DND-41 (cell line): ENCODE data around the gene NECTIN1.

ENCODE experiments used
- ATAC-seq: fragments of 200-7000 bp; cut with Tn5 transposase; 3 replicates; pipeline ENCODE4 v1.9.1; 2021; ENCODE audit warnings: low read depth; ENCODE audit not compliant: insufficient read depth
- DNase-seq: peaks from one replicate; pipeline ENCODE4 v3.0.0-alpha.2; 2020
- H2AFZ ChIP-seq: 2 replicates; pipeline ENCODE4 v1.6.0; 2012; ENCODE audit warnings: low read depth, low read length
- H3K27ac ChIP-seq: 2 replicates; pipeline ENCODE4 v1.5.1; 2012; ENCODE audit warnings: low read length, inconsistent platforms
- H3K27me3 ChIP-seq: fragments of 200-600 bp; sonication (generic); 2 replicates; pipeline ENCODE4 v1.6.0; 2012; ENCODE audit warnings: low read length, mild to moderate bottlenecking, inconsistent platforms; ENCODE audit not compliant: insufficient read depth, poor library complexity
- H3K36me3 ChIP-seq: 2 replicates; pipeline ENCODE4 v1.5.1; 2012; ENCODE audit warnings: low read length, inconsistent platforms; ENCODE audit not compliant: insufficient read depth
- H3K4me1 ChIP-seq: 2 replicates; pipeline ENCODE4 v1.5.1; 2012; ENCODE audit warnings: mild to moderate bottlenecking, low read length; ENCODE audit not compliant: insufficient read depth
- H3K4me2 ChIP-seq: 2 replicates; pipeline ENCODE4 v1.6.0; 2012; ENCODE audit warnings: mild to moderate bottlenecking, moderate library complexity, low read length, inconsistent platforms; ENCODE audit not compliant: insufficient read depth
- H3K4me3 ChIP-seq, 2 experiments: fragments of 200-600 bp in 1 of 2; shearing (Covaris generic) in 1 of 2; 2 replicates each; pipeline ENCODE4 v1.5.1; 2012 to 2016; ENCODE audit warnings: inconsistent platforms in 2 of 2, low read length in 2 of 2, mild to moderate bottlenecking in 2 of 2, low read depth in 1 of 2, moderate library complexity in 1 of 2
- H3K79me2 ChIP-seq: 2 replicates; pipeline ENCODE4 v1.6.0; 2012; ENCODE audit warnings: low read length, inconsistent platforms; ENCODE audit not compliant: insufficient read depth
- H3K9ac ChIP-seq: 2 replicates; pipeline ENCODE4 v1.6.0; 2012; ENCODE audit warnings: low read depth, mild to moderate bottlenecking, inconsistent platforms, low read length, moderate library complexity
- H3K9me3 ChIP-seq: 2 replicates; pipeline ENCODE4 v1.5.1; 2012; ENCODE audit warnings: low read length, moderate library complexity, mild to moderate bottlenecking, inconsistent platforms; ENCODE audit not compliant: insufficient read depth, severe bottlenecking
- H4K20me1 ChIP-seq: 2 replicates; pipeline ENCODE4 v1.6.0; 2012; ENCODE audit warnings: low read length; ENCODE audit not compliant: insufficient read depth
- EZH2 ChIP-seq: IDR thresholded peaks from 3 replicates; pipeline ENCODE4 v1.6.1; 2012; ENCODE audit warnings: borderline replicate concordance, low read depth, mild to moderate bottlenecking, moderate library complexity, low read length, inconsistent platforms; ENCODE audit not compliant: severe bottlenecking
- TF ChIP-seq, protein P1 (sequence below): IDR thresholded peaks from 2 replicates; pipeline ENCODE4 v1.5.1; 2012; ENCODE audit warnings: borderline replicate concordance, low read length, moderate library complexity, mild to moderate bottlenecking; ENCODE audit not compliant: poor library complexity, severe bottlenecking; ENCODE audit errors: extremely low read depth

The NECTIN1 gene

GRCh38 chr11:119772641-119773415 is 43.8 kb upstream of the NECTIN1 start:
- H4K20me1 ChIP-seq = peaks cover 3% of the 10 kb centered on the region
- H2AFZ ChIP-seq = no peak overlapping the region

DNA sequence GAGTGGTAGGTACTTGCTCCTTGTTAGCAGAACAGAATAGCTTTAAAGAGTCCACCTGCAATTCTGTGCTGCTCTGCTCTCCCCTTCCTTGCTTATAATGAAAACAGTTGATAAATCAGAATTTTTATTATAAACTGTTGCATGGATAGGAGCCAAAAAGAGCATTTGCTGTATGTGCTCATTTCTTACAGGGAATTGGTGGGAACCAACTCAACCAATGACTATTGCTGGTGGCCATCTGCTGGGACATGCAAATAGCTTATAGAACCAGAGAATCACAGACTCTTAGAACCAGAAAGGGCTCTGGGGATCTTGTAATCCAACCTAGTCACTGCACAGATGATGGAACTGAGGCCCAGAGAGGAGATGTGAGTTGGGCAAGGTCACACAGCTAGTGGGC is 43.1 kb upstream of the NECTIN1 start:
- ATAC-seq (no peak), DNase-seq (no peak)
- TF ChIP-seq, protein P1, sequence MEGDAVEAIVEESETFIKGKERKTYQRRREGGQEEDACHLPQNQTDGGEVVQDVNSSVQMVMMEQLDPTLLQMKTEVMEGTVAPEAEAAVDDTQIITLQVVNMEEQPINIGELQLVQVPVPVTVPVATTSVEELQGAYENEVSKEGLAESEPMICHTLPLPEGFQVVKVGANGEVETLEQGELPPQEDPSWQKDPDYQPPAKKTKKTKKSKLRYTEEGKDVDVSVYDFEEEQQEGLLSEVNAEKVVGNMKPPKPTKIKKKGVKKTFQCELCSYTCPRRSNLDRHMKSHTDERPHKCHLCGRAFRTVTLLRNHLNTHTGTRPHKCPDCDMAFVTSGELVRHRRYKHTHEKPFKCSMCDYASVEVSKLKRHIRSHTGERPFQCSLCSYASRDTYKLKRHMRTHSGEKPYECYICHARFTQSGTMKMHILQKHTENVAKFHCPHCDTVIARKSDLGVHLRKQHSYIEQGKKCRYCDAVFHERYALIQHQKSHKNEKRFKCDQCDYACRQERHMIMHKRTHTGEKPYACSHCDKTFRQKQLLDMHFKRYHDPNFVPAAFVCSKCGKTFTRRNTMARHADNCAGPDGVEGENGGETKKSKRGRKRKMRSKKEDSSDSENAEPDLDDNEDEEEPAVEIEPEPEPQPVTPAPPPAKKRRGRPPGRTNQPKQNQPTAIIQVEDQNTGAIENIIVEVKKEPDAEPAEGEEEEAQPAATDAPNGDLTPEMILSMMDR = no peak
- no peak for TF ChIP-seq EZH2
- no peak overlapping the region for H3K27ac ChIP-seq
- peaks cover 3% of the 10 kb centered on the region for H3K27me3 ChIP-seq
- H3K4me3 ChIP-seq = no peak overlapping the region
- H4K20me1 ChIP-seq = peaks cover 3% of the 10 kb centered on the region; the same call in 1 of the 2 replicates
- no peak overlapping the region for H2AFZ ChIP-seq
- no peaks in the 10 kb centered on the region for H3K9me3 ChIP-seq
- no peaks in the 10 kb centered on the region for H3K4me1 ChIP-seq
- H3K9ac ChIP-seq = no peak overlapping the region
- H3K4me2 ChIP-seq = no peak overlapping the region
- H3K79me2 ChIP-seq = no peaks in the 10 kb centered on the region
- H3K36me3 ChIP-seq = no peaks in the 10 kb centered on the region

More at GRCh38 chr11:119772641-119773415, 43.8 kb upstream of the NECTIN1 start:
- Histone ChIP-seq H3K9me3 (no peaks in the 10 kb centered on the region), H3K27ac (no peak overlapping the region), H3K79me2 (no peaks in the 10 kb centered on the region), H3K4me2 (no peak overlapping the region), H3K4me1 (no peaks in the 10 kb centered on the region), H3K27me3 (peaks cover 8% of the 10 kb centered on the region), H3K36me3 (no peaks in the 10 kb centered on the region), H3K4me3 (no peak overlapping the region), H3K9ac (no peak overlapping the region)
- TF ChIP-seq, protein P1 = no peak
- TF ChIP-seq EZH2 = no peak
- no peak for DNase-seq
- no peak for ATAC-seq

DNA sequence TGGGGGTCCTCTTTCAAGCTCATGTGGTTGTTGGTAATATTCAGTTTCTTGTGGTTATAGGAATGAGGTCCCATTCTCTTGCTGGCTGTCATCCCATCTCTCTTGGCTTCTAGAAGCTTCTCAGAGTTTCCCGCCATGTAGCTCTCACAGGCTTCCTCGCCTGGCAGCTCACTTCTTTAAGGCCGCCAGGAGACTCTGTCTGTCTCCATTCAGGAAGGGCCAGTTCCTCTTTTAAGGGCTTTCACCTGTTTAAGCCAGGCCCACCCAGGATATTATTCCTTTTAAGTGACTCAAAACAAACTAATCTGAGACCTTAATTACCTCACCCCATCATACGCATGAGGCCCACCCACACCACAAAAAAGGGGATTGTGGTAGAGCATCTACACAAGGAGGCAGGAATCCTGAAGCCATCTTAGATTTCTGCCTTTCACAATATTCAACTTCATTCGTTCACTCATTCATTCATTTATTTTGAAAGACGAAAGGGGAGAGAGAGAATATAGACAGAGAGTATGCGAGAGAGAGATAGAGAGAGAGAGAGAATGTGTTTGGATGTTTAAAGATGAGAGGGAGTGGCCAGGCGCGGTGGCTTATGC is 42.3 kb upstream of the NECTIN1 start:
- no peaks in the 10 kb centered on the region for H3K36me3 ChIP-seq
- H2AFZ ChIP-seq = no peak overlapping the region
- no peaks in the 10 kb centered on the region for H3K79me2 ChIP-seq
- H3K4me3 ChIP-seq = no peak overlapping the region
- H3K4me1 ChIP-seq = no peaks in the 10 kb centered on the region
- ATAC-seq (no peak), DNase-seq (no peak)
- H3K9ac ChIP-seq = no peak overlapping the region
- H4K20me1 ChIP-seq = peaks cover 3% of the 10 kb centered on the region; the same call in 1 of the 2 replicates
- H3K4me2 ChIP-seq = no peak overlapping the region
- no peaks in the 10 kb centered on the region for H3K9me3 ChIP-seq
- TF ChIP-seq EZH2 = no peak
- TF ChIP-seq, protein P1 = no peak
- H3K27ac ChIP-seq = no peak overlapping the region
- peaks cover 3% of the 10 kb centered on the region for H3K27me3 ChIP-seq
